Adipose tissue (tissue), 3 donors: ENCODE measurements around the gene SLC66A2. TPM values are rescaled to one million over a fixed set of nuclear protein-coding genes. Genes with fewer than 3 reads are reported as not detected.

Source experiments
- H3K27ac ChIP-seq: one replicate; pipeline ENCODE4 v1.5.1; 2013; ENCODE audit warnings: low read depth, low read length
- WGBS, 3 donors: extraction: QIAGEN DNeasy Blood & Tissue Kit; methylation state at CpG; one replicate each; pipeline ENCODE4 v1.1.7; 2013; 5-methylcytosine and 5-hydroxymethylcytosine counted together
- polyA plus RNA-seq, 3 donors: library from polyadenylated mRNA; stranded (reverse); fragments of 200-250 nt; gene quantifications; one replicate each; pipeline ENCODE4 v1.2.3, GENCODE V29; 2013
- donor health status: healthy with polysubstance abuse.
- donor health status: Bipolar disorder and iron deficiency.
- donor health status: healthy.

Gene SLC66A2
- polyA plus RNA-seq, 3 donors, result 38.2 to 168 (median 95.4) TPM

DNA sequence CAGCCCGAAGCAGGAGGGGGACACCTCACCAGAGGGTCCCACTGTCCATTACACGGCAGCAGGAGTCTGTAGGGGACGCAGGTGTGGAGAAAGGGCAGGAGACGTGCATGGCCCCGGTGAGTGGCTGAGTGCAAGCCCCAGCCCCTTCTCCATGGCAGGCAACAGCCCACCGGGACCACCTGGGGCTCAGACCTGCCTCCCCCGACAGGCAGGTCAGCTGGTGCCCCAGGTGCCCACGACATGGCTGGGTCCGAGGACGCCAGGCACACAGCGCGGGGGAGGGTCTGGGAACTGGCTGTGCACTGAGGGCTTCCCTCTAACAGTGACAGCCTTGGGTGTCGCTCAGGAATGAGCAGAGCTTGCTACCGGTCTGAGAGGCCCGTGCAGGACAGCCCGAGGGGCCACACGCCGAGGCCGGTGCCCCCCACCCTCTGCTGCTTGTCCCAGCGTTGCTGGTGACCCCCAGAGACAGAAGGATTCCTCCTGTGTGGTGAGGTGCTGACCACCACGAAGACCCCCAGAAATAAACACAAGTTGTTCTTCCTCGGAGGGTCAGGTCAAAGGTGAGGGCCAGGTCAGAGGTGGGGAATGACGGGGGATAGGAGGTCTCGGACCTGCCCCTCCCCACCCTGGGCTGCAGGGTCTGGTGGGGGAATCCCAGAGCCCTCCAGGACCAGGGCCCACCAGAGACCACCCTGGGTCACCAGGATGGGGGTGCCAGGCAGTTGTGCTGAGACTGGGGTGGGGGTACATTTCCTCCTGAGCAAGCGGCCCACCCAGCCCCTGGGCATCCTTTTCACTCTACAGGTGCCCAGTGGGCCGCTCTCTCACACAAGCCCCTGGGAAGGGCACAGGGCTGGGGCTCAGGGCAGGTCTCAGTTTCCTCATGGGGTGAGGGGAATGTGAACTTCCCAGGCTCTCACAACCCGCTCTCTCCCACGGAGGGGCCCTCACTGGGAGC, 50.6 kb downstream of the SLC66A2 start:
- WGBS, 3 donors, result 92 to 95% (median 94%) methylated on average over 28 of the region's 28 CpGs
- H3K27ac ChIP-seq, result no peak overlapping the region

DNA sequence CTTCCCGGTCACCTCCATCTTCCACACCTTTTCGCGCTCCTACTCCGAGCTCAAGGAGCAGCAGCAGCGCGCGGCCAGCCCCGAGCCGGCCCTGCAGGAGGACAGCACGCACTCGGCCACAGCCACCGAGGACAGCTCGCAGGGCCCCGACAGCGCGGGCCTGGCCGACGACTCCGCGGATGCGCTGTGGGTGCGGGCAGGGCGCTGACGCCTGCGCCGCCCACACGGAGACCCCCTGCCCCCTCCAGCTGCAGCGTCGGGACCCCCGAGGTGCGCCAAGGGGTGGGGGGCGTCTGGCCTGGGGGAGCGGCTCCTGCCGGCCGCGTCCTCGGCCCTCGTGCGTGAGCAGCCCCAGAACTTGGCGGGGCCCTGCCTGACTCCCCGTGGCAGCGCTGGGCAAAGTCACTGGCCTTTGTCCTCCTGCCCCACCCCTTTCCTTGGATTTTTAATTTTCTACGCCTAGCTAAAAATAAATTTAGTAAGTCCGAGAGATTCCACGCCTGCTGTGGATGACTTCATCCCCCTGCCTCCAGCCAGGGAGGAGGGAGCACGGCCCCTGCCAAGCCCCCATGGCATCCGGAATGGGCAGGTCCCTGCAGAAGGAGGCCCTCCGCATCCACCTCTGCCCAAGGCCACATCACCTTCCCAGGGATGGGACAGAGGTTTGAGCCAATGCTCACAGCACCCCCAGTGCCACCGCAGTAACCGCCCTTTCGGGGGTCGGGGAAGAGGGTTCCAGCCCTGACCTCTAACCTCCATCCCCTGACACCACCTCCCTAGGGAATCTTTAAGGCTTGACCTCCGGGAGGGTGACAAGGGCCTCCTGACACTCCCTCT, 51.6 kb downstream of the SLC66A2 start:
- no peak overlapping the region for H3K27ac ChIP-seq
- WGBS, 3 donors, result 84 to 91% (median 85%) methylated on average over 45 to 53 of the region's 53 CpGs

DNA sequence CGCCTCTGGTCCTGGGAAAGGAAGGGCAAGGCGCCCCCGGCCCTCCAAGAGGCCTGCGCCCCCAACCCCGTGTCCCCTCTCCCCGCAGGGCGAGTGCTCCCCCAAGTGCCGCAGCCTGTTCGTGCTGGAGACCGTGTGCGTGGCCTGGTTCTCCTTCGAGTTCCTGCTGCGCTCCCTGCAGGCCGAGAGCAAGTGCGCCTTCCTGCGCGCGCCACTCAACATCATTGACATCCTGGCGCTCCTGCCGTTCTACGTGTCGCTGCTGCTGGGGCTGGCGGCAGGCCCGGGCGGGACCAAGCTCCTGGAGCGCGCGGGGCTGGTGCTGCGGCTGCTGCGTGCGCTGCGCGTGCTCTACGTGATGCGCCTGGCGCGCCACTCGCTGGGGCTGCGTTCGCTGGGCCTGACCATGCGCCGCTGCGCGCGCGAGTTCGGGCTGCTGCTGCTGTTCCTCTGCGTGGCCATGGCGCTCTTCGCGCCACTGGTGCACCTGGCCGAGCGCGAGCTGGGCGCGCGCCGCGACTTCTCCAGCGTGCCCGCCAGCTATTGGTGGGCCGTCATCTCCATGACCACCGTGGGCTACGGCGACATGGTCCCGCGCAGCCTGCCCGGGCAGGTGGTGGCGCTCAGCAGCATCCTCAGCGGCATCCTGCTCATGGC, 52.4 kb downstream of the SLC66A2 start:
- no peak overlapping the region for H3K27ac ChIP-seq
- WGBS, 3 donors, result 68 to 77% (median 74%) methylated on average over 62 to 70 of the region's 70 CpGs

DNA sequence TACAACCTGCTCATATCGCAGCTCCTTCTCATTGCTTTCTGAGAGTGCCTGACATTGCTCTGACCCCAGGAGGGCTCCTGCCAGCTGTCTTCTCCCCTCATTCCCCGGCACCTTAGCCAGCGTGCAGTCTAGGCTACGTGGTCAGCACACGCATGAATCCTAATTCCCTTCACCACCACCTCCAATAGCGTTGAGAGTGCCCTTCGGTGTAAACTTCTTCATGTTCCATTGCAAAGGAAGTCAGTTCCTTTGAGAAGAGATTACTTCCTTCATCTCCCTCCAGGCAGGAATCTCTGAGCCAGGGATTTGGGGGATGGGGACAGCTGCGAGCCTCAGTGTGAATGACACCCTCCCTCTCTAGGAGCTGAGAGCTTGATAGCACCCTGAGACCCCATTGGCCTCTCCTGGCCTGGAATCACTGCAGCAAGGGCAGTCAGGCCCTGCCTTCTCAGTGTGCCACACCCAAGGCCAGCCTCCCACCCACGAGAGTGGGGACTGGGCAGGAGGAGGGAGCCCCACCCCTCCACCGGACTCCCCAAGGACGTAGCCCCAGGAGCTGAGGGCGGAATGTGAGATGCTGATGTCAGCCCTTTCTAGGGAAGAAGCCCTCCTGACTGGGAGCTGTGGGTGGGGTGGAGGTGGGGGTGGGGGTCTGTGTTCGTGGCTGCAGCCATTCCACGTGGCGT, 53.4 kb downstream of the SLC66A2 start:
- 93 to 97% (median 96%) methylated on average over 15 of the region's 15 CpGs for WGBS, 3 donors
- no peak overlapping the region for H3K27ac ChIP-seq

DNA sequence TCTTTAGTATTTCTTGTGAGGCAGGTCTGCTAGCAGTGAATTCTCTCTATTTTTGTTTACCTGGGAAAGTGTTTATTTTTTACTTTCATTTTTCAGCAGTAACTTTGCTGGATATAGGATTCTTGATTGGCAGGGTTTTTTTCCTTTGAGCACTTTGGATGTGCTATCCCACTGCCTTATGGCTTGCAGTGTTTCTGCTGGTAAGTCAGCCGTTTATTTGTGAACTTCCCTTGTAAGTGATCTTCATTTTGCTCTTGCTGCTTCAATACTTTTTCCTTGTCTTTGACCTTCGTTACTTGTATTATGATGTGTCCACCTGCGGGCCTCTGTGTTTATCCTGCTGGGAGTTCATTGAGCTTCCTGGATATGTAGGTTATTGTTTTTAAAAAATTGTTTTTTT, 54.7 kb downstream of the SLC66A2 start:
- no peak overlapping the region for H3K27ac ChIP-seq
- 66 to 95% (median 80%) methylated on average over 3 of the region's 3 CpGs for WGBS, 3 donors

DNA sequence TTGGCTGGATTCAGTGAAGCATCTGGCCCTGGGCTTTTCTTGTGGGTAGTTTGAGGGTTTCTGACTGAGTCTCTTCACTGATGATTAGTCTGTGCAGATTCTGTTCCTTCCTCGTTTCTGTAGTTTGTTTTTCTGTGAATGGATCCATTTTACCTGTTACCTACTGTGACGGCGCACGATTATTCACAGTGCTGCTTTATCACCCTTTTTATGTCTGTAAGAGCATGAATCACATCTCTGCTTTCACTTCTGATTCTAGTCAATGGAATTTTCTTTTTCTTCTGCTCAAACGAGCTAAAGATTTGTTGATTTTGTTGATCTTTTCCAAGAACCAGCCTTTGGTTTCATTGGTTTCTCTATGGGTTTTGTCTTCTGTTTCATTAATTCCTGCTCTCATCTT, 60.8 kb downstream of the SLC66A2 start:
- H3K27ac ChIP-seq, result no peak overlapping the region
- WGBS, 3 donors, result 84 to 91% (median 87%) methylated on average over 5 of the region's 5 CpGs

DNA sequence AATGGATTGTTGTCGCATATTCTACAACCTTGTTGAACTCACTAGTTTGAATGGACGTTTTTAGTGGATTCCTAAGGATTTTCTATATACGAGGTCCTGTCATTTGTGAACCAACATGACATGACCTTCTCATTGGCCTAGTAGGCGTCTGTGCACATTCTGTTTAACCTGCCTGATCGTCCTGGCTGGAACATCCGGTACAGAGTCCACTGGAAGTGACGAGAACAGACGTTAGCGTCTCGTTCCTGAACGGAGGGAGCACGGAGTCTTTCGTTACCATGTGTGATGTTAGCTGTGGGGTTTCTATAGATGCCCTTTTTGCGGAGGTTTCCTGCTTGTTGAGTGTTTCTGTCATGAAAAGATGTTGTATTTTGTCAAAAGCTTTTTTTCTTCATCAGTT, 61.9 kb downstream of the SLC66A2 start:
- H3K27ac ChIP-seq, result no peak overlapping the region
- 87 to 93% (median 91%) methylated on average over 14 of the region's 14 CpGs for WGBS, 3 donors

DNA sequence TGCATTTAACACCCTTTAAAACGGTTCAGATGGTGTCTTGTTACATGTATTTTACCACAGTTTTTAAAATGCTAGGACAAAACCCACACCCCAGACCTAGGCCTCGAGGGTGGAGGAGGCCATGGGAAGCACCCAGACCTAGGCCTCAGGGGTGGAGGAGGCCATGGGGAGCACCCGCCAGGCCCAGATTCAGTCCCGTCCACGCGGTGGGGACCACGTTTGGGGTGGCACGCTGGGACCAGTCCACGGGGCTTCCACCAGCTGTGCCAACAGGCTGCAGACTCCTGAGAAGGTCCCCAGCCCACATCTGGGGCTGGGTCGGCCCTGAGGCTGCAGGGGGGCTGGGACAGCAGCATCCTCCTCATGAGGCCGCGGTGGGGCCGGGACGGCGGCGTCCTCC, 63.4 kb downstream of the SLC66A2 start:
- WGBS, 3 donors, result 88 to 94% (median 92%) methylated on average over 16 of the region's 16 CpGs
- H3K27ac ChIP-seq, result no peak overlapping the region

DNA sequence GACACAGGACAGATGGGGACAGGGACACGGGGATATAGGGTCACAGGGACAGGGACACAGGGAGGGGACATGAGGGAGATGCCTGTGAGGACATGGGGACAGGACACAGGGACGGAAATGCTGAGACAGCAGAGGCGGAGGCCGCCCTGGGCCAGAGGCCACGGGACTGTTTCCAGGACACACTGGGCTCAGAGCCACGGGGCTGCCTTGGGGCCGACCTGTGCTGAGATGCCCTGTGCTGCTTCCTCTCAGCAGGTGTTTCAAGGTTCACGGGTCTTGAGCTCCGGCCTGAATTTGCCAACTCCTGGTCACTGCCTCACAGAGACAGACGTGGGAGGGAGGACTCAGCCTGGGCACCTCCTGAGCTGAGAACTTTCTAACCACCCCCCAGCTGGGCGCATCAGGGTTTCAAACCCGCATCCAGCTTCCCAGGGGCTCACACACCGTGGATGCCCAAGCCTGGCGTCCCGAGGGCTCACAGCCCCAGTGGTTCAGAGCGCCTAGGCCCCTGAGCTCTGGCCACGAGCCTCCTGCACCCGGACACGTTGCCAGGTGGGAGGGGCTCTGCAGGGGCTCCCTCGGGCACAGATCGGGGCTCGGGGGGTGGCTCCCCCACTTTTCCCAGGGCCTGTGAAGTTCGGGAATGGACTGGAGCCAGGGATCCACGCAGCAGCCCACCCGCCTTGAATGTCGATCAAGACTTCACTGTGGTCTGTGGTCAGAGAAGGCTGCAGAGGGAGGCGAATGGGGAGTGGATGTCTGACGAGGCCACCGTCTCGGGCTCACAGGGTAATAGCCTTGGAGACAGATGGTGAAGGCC, 64.1 kb downstream of the SLC66A2 start:
- WGBS, 3 donors, result 88 to 93% (median 92%) methylated on average over 29 to 30 of the region's 30 CpGs

DNA sequence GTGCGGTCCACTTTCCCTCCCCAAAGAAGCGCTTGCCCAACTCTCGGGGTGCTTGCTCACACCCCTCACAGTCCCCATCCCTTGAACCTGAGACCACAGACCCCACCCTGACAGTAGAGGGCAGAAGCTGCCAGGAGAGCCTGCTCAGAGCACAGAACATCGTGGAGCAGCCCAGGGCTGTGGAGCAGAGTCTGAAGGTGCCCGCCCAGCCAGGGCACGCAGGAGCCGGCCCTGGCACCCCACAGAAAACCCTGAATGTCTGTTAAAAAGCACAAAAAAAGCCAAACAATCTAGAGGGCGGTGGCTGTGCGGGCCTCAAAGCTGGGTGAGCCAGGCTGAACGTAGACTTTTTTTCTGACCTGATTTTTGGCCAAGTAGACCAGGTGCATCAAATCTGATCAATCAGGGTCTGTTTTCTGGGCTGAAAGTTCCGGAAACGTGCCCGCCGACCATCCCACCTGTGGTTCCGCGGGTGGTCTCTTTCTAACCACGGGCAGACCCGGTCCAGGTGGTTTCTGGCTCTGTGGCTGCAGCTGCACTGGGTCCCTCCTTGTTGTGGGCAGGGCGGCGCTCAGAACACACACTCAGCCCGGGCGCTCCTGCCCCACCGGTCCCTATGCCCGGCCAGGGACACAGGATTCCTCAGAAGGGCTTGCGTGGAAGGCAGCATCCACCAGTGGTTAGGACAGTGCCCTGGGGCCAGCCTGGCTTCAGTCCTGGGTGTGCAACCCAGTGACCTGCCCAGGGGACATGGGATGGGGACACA, 66.3 kb downstream of the SLC66A2 start:
- H3K27ac ChIP-seq, result no peak overlapping the region
- WGBS, 3 donors, result 85 to 92% (median 91%) methylated on average over 25 of the region's 25 CpGs

More for the DNA sequence above, 64.1 kb downstream of the SLC66A2 start:
- H3K27ac ChIP-seq, result no peak overlapping the region

DNA sequence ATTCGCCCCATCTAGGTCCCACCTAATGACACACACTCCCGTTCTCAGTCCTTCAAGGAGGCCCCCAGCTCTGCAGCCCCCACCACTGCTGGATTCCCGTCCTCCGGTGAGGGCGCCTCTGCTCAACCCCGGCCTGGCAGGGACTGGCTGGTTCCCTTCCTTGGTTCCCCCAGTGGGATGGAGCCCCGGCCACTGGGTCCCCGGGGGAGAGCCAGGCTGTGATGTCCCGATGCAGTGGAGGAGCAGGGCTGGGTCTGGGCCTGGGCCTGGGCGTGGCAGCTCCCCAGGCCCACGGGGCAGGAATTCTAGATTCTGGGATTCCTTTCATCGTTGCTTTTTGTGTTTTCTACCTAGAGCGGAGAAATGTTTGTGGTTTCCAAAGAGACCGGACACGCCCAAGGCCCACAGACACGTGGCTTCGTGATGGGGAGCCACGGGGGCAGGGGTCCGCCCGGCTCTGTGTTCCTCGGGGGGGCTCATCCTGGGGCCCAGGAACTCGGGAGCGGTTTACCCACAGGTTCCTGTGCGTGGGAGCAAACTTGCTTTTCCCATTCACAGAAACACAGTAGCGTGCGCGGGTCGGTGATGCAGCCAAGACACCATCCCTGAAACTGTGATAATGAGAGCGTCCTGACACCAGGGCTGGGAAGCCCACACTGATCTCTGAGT, 67.0 kb downstream of the SLC66A2 start:
- WGBS, 3 donors, result 86 to 89% (median 88%) methylated on average over 29 of the region's 29 CpGs
- no peak overlapping the region for H3K27ac ChIP-seq

DNA sequence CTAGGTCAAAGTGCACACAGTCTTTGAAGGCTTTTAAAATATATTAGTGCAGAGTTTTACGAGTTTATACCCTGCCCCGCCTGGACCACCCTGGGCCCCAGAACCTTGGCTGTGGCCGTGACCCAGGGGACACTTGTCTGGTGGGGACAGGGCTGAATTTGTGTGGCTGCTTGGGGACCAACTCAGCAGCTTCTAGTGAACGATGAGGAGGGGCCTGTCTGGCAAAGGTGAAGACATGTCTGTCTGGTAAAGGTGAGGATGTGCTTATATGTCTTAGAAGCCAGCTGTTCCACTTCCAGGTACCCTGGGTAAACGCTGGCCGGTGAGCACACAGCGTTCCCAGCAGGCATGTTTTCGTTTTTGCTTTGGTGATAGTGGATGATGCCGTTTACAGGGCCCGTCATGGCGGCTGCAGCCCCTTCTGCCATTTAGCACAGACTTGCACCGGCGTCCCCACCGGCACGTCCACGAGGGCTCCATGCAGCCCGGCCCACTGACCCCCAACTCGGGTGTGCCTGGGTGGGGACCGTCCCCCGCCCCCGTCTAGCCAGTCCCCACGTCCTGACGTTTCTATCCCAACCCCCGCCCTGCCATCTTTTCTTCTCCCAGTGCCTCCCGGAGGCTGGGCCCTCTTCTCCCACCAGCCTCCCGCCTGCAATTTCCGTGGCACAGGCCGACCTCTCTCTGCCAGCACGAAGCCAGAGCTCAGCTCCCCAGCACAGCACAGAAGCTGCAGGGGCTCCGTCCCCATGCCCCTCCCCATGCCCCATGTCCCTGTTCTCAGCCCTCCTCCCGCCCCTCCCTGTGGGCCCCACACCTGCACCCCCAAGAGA, 67.8 kb downstream of the SLC66A2 start:
- 89 to 92% (median 91%) methylated on average over 26 to 31 of the region's 31 CpGs for WGBS, 3 donors
- no peak overlapping the region for H3K27ac ChIP-seq

DNA sequence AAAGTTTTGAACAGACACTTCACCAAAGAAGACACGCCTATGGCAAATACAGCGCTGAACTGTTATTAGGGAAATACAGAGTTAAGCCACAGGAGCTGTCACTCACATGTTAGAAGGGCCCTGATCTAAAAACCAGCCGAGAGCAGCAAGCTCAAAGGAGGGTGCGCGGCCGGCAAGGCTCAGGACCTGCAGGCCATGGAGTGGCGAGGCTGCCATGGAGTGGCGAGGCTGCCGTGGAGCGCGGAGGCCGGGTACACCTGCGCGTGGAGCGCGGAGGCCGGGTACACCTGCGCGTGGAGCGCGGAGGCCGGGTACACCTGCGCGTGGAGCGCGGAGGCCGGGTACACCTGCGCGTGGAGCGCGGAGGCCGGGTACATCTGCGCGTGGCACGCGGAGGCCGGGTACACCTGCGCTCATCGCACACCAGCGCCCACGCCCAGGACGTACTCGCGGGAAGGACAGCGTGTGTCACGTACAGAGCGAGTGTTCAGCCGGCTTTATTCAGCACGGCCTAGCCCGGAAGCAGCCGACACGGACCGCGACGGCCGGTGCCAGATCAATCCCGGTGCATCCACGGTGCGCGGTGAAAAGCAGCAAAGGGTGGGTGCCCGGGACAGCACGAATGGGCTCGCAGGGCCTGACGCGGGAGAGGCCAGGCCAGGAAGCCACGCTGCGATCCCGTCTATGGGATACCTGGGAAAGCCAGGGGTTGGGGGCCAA, 68.8 kb downstream of the SLC66A2 start:
- 95 to 96% (median 96%) methylated on average over 54 to 68 of the region's 68 CpGs for WGBS, 3 donors
- no peak overlapping the region for H3K27ac ChIP-seq

DNA sequence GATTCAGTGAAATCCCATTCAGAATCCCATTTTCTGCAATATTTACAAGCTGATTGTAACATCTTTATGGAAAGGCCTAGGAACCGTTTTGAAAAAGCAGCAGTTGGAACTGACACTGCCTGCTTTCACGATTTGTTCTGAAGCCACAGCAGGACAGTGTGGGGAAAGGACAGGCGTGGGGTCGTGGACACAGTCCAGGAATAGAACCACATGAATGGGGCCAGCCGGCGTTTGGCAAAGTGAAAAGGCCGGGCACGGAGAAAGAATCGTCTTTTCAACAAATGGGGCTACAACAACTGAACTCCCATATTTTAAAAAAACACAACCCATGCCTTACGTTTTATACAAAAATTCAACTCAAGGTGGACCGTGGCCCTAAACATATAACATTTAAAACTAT, 69.8 kb downstream of the SLC66A2 start:
- WGBS, 3 donors, result 85 to 92% (median 91%) methylated on average over 11 of the region's 11 CpGs
- H3K27ac ChIP-seq, result no peak overlapping the region

DNA sequence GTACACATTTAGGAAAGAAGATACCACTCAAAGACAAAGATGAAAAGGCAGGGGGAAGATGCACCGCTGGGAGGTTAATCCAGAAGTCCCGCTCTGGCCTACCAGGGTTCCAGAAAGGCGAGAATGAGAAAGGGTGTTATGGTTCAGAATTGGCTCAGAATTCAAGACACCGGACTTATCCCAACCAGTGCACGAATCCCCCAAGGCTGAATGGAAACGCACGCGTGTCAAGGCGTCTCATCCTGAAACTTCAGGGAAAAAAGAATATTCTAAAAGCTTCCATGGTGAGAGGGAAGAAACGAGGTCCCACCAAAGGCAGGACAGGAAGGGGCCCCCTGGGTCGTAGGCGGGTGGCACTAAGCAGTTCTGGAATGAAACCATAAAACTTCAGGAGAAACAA, 71.9 kb downstream of the SLC66A2 start:
- no peak overlapping the region for H3K27ac ChIP-seq
- WGBS, 3 donors, result 89 to 93% (median 91%) methylated on average over 12 of the region's 12 CpGs
